Hematopoietic multipotent progenitor cell treated with erythropoietin and hydrocortisone succinate and interleukin-3 and kit ligand, for 17 days (in vitro differentiated cells): ENCODE measurements around the gene FSTL5.
"Not testable (repeated sequence)": the region's sequence is repeated elsewhere in the genome, so short reads cannot be mapped to it uniquely, and the experiment has no call there.

ENCODE experiments used
- DNase-seq: peaks from one replicate; pipeline ENCODE4 v3.0.0-alpha.2; 2015; ENCODE audit warnings: low spot score

The FSTL5 gene

GRCh38 chr4:162103908-162104307 lies 59.9 kb downstream of the FSTL5 start:
- not testable (repeated sequence) for DNase-seq

GRCh38 chr4:162102713-162103112 lies 61.1 kb downstream of the FSTL5 start:
- DNase-seq, result no peak

GRCh38 chr4:162101337-162101736 lies 62.5 kb downstream of the FSTL5 start:
- no peak for DNase-seq

GRCh38 chr4:162075726-162076125 lies 88.1 kb downstream of the FSTL5 start:
- no peak for DNase-seq

- DNase-seq, result no peak
Observed at GRCh38 chr4:162061214-162061613, 102.6 kb downstream of the FSTL5 start.

GRCh38 chr4:162059656-162060055 lies 104.1 kb downstream of the FSTL5 start:
- DNase-seq, result no peak

GRCh38 chr4:162056990-162057389 lies 106.8 kb downstream of the FSTL5 start:
- DNase-seq, result no peak

GRCh38 chr4:162046135-162046534 lies 117.7 kb downstream of the FSTL5 start:
- no peak for DNase-seq

GRCh38 chr4:162038112-162038511 lies 125.7 kb downstream of the FSTL5 start:
- DNase-seq, result no peak

GRCh38 chr4:162017863-162018262 lies 145.9 kb downstream of the FSTL5 start:
- DNase-seq, result no peak

GRCh38 chr4:162016991-162017390 lies 146.8 kb downstream of the FSTL5 start:
- DNase-seq, result no peak

- DNase-seq, result no peak
Observed at GRCh38 chr4:162016219-162016618, 147.6 kb downstream of the FSTL5 start.

GRCh38 chr4:162015090-162015489 lies 148.7 kb downstream of the FSTL5 start:
- DNase-seq, result no peak

- no peak for DNase-seq
Observed at GRCh38 chr4:162011089-162011488, 152.7 kb downstream of the FSTL5 start.

GRCh38 chr4:162010362-162010761 lies 153.4 kb downstream of the FSTL5 start:
- no peak for DNase-seq

- DNase-seq, result no peak
Observed at GRCh38 chr4:161992317-161992716, 171.5 kb downstream of the FSTL5 start.

GRCh38 chr4:161991811-161992210 lies 172.0 kb downstream of the FSTL5 start:
- no peak for DNase-seq

GRCh38 chr4:161990721-161991120 lies 173.1 kb downstream of the FSTL5 start:
- no peak for DNase-seq

GRCh38 chr4:161988946-161989345 lies 174.9 kb downstream of the FSTL5 start:
- no peak for DNase-seq

GRCh38 chr4:161987611-161988010 lies 176.2 kb downstream of the FSTL5 start:
- DNase-seq, result no peak

- no peak for DNase-seq
Observed at GRCh38 chr4:161952382-161952781, 211.4 kb downstream of the FSTL5 start.

GRCh38 chr4:161949946-161950725 lies 213.7 kb downstream of the FSTL5 start:
- DNase-seq, result no peak

- DNase-seq, result no peak
Observed at GRCh38 chr4:161948026-161948770, 215.6 kb downstream of the FSTL5 start.
